HTERT RPE-1 (cell line): Measurements from ENCODE around the gene ACAD11.
"Not testable (repeated sequence)": the region's sequence is repeated elsewhere in the genome, so short reads cannot be mapped to it uniquely, and the experiment has no call there.

ENCODE experiments used
- in situ Hi-C: fragments of 300-500 bp; cut with MboI; formaldehyde crosslinking; loops from 4 replicates; pipeline ENCODE4 v1.14.3; 2020; ENCODE audit warnings: low sequenced_read_pairs

ACAD11 gene

GRCh38 chr3:132606085-132606484 lies 53.5 kb downstream of the ACAD11 start:
- in situ Hi-C loops, result no loop called here

- in situ Hi-C loops, result no loop called here
Measured at GRCh38 chr3:132605374-132605792, 54.2 kb downstream of the ACAD11 start.

GRCh38 chr3:132600614-132601013 lies 59.0 kb downstream of the ACAD11 start:
- in situ Hi-C loops, result not testable (repeated sequence)

DNA sequence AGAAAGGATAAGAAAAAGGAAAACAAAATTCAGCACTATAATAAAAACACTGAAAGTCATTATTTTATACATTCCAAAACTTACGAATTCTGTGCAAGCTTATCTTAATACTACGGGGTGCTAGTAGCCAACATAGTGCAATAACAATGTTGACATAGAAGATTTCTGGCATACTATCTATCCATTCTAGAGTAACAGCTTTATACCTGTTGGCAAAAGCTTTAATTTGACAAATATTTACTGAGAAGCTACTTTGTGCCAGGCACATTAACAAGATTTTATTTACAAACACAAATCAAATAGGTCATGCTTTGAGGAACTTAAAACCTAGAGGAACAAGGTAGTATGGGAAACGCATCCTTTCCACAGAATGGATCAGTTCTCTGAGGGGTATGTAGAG lies 61.4 kb downstream of the ACAD11 start:
- in situ Hi-C loops, result no loop called here

DNA sequence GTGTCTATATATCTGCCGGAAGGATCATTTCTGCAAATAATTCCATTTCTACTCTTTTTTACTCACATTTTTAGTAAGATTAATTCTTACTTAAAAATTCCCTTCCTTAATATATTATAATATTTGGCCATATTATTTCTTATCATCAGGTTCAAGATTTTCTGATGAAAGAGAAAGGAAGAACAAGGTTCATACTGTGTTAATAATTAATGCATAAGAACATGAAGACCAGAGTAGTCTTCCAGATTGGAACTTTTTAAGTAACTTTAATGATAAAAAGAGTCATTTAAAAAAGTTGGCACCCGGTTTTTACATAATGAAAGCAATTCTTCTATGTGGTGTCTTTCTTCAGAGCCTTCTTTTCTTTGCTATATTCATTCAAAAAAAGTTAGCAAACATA lies 61.9 kb downstream of the ACAD11 start:
- in situ Hi-C loops, result no loop called here

DNA sequence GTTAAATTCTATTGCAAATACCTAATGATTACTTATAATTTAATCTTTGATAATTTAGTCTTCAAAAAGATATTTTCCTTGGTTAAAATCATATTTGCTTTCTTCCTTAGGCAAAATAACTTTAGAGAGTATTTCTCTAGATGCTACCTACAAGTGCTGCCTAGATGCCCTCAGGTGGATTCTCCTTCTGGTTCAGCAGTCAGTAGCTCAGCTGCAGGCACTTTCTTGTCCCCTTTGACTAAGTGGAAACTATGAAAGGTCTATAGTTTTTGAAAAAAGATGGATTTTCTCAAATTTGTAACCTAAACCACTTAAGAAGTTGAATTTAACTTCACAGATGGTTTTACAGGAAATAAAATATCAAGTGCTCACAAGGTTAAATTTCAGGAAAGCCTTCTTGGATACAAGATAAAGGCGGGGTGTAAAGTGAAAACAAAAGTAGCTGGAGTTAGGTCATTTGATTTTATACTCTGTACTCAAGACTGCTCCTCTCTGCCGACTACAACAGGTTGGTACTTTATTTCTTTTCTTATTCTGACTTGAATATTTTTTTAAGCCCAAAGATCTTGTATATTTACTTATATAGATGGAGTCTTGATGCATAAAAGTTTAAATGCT lies 62.7 kb downstream of the ACAD11 start, which contains the start of gene ACKR4:
TSS of gene ACKR4 (plus strand) at position 455 of the 618 bp plus-strand sequence. CDS start 3,128 bp downstream, outside the sequence.
- in situ Hi-C loops, result no loop called here

- in situ Hi-C loops, result no loop called here
Measured at GRCh38 chr3:132596326-132596725, 63.3 kb downstream of the ACAD11 start.

DNA sequence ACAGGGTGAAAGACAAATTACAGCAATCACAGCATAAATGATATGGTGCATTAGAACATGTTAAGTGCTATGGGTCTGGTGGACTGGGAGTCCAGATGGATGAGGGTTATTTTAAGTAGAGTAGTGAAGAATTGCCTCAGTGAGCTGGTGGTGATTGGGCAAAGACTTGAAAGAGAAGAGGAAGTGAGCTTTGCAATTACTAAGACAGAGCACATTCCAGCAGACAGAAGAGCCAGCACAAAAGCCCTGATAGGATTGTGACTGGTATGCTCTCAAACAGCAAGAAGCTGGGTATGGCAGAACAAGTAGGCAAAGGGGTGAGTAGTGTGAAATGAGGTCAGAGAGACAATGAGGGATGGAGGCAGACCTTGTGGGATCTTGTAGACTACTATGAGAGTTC lies 64.6 kb downstream of the ACAD11 start:
- in situ Hi-C loops, result no loop called here

GRCh38 chr3:132594498-132594897 lies 65.1 kb downstream of the ACAD11 start:
- in situ Hi-C loops, result no loop called here

GRCh38 chr3:132593947-132594323 lies 65.7 kb downstream of the ACAD11 start:
- in situ Hi-C loops, result no loop called here

DNA sequence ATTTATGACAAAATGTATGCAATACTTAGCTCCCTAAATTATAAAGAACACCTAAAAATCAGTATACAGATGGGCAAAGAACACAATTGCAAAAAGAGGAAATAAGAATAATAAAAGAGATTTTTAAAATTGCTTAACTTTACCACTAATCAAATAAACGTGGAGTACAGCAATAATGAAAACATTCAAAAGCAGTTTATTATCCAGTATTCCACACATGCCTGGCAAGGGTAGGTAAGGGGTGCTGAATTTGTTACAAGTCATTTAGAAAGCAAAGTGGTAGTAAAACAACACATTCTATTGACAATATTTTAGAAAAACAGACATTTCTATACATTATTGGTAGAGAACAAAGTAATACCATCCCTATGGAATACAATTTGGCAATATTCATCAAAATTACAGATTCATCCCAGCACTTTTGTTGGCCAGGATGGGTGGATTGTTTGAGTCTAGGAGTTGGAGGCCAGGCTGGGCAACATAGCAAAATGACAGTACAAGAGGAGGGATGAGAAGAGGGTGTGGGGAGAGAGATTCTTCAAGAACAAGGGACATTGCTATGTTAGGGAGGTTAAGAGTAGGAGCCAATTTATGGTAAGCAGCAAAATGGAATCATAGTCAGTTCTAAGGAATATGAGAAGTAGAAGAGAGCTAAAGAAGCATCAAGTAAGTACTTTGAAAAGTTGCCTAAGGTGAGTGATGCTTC lies 66.2 kb downstream of the ACAD11 start:
- in situ Hi-C loops, result no loop called here

DNA sequence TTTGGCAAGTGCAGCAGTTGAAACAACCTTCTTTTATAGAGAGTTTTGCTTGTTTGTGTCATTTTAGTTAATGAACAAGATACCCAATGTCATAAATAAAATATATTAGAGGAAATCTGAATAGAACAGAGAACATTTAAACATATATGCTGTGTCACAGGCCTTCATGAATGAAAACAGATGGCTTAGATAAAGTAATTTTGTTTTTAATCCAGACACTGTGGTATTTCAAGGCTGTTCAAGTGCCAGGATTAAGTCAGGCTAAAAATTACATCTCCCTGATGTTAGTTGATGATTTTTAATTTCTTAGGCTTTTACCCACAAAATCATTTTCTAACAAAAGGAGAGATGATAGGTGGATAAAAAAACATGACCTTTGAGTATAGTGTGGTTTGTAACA lies 67.4 kb downstream of the ACAD11 start:
- in situ Hi-C loops, result no loop called here

- in situ Hi-C loops, result no loop called here
Measured at GRCh38 chr3:132587401-132587800, 72.2 kb downstream of the ACAD11 start.

DNA sequence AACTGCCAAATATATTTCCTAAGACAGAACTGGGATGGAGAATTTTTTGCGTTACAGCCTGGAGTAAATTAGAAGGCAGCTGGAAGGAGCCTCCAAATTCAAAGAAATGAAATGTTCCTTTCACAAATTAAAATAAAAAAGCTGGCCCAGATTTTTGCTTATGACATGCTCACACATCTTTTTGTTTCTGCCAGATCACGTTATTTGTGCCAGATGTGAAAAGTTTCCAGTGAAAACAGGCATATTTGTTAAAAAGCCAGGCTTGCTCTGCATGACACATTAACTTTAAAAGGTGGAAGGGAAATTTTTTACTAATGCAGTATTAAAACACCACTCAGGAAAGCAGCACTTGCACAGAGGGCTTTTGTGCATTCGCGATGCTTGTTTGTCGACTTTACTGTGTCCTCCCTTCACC lies 85.8 kb downstream of the ACAD11 start:
- in situ Hi-C loops, result no loop called here

DNA sequence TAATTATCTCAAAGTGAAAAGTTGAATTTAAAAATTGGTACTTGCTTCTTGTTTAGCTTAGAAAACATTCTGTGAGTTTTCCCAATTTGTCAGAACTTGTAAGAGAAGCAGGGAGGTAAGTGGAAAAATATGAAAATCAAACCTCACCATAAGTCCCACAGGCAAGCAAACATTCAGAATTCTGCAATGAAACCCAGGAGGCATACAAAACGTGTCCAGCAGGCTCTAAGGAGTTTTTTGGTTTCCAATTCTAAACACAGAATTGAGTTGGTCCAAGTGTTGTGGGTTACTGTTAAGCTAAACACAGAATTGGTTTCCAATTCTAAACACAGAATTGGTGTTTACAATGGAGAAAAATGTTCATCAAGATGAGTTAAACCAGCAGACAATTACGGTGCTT lies 89.6 kb downstream of the ACAD11 start:
- in situ Hi-C loops, result no loop called here

- in situ Hi-C loops, result no loop called here
Measured at GRCh38 chr3:132569580-132569979, 90.0 kb downstream of the ACAD11 start.

DNA sequence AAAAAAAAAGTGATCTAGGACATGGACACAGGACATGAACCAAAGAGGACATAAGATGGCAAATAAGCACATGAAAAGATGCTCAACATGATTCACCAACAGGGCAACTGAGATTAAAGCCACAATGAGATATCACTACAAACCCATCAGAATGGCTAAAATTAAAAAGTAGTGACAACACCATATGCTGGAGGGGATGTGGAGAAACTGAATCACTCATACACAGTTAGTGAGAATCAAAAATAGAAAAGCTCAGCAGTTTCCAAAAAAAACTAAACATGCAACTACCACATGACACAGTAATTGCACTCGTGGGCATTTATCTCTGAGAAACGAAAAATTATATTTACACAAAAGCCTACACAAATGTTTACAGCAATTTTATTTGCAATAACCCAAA lies 90.5 kb downstream of the ACAD11 start:
- in situ Hi-C loops, result no loop called here

DNA sequence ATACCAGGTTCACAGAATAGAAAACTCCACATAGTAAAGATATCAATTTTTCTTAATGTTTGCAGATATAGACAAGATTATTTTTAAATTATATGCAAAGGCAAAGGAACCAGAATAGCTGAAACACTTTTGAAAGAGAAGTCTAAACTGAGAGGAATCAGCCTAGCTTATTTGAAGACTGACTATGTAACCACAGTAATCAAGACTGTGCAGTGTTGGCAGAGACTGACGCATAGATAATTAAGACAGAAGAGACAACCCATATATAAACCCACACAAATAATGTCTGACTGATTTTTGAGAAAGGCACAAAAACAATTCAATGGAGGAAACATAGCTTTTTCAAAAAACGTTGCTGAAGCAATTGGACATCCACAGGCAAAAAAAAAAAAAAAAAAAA lies 91.2 kb downstream of the ACAD11 start:
- in situ Hi-C loops, result no loop called here

DNA sequence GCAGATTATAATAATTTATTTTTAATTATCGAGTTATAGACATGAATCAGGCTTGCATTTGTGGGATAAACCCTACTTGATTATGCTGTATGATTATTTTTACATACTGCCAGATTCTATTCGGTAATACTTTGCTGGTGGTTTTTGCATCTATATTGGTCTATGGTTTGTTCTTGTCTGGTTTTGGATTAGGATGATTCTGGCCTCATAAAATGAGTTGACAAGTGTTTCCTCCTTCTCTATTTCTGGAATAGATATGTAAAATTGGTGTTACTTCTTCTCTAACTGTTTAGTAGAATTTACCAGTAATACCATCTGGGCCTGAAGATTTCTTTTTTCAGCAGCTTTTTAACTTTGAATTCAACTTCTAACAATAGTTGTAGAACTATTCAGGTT lies 95.5 kb downstream of the ACAD11 start:
- in situ Hi-C loops, result no loop called here

GRCh38 chr3:132563420-132564069 lies 96.1 kb downstream of the ACAD11 start:
- in situ Hi-C loops, result no loop called here

DNA sequence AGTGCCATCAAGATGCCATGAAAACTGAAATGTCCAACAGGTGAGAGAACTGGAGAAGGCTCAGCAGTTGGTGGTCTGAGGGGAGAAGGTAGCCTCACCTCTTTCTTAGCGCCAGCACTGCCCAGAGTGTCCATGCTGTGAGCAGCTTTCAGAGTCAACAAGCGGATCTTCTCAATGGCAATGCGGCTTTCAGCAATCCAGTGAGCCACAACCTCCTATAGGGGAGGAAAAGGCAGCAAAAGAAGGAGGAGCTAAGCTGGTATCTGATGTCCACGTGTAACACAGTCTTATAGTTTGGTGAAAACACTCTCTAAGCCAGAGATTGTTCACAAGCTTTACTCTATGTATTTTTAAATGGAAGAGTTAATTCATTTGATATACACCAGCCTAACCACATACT lies 98.6 kb downstream of the ACAD11 start:
- in situ Hi-C loops, result no loop called here

GRCh38 chr3:132556508-132557159 lies 103.0 kb downstream of the ACAD11 start:
- in situ Hi-C loops, result no loop called here
